Lower leg skin (tissue), 4 donors: ENCODE data around the gene CLDND2. TPM values are rescaled to one million over a fixed set of nuclear protein-coding genes. Genes with fewer than 3 reads are reported as not detected.
A peak's percentile ranks its signal among the peaks of the same experiment; 100 is the strongest.

Source experiments
- DNase-seq, 2 donors: peaks; one replicate each; pipeline ENCODE4 v3.0.0-alpha.2; 2019; ENCODE audit warnings: low spot score in 2 of 2
- H3K4me3 ChIP-seq: fragments of 200-600 bp; sonication (generic); 2 replicates; pipeline ENCODE4 v1.5.1; 2017; ENCODE audit warnings: mild to moderate bottlenecking, low read depth; ENCODE audit not compliant: poor library complexity, severe bottlenecking
- POLR2A ChIP-seq, 2 donors: fragments of 450-650 bp; IDR thresholded peaks; one replicate each; pipeline ENCODE4 v1.6.1; 2016 to 2017; ENCODE audit warnings: antibody characterized with exemption in 2 of 2, mild to moderate bottlenecking in 1 of 2, moderate library complexity in 1 of 2
- WGBS, 2 donors: methylation state at CpG; one replicate each; pipeline ENCODE4 v1.1.5; 2018; 5-methylcytosine and 5-hydroxymethylcytosine counted together
- intact Hi-C: fragments of 100-400 bp; cut with DNase I; formaldehyde crosslinking; loops from one replicate; pipeline ENCODE4 v1.15.0; 2023; ENCODE audit warnings: low total_unique reads
- total RNA-seq, 4 donors: library from RNA; depleted of rRNA; stranded (reverse); fragments of >200 nt; gene quantifications; one replicate each; pipeline ENCODE4 v1.1.0, GENCODE V29; 2016
- TF ChIP-seq, protein P1 (sequence below), 3 donors: fragments of 450-650 bp; IDR thresholded peaks; one replicate each; pipeline ENCODE4 v1.5.1; 2016; ENCODE audit warnings: antibody characterized with exemption in 3 of 3, mild to moderate bottlenecking in 3 of 3, moderate library complexity in 2 of 3

CLDND2 gene
- total RNA-seq, 4 donors from 2014 or later: 1.8 TPM; not detected in 3

DNA sequence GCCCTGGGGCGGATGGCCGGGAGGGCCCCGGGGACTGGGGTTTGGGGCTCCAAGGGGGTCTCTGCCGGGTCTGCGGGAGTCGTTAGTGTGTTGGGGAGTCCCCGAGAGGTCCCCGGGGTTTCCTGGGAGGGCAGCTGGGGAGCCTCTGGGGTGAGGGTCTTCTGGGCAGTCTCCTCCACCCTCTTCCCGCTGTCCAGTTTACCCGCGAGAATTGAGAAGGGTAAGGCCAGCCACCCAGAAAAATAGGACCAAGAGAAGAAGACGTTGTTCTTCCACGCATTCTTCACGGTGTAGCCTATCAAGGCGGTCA, 1.6 kb downstream of the CLDND2 start:
- H3K4me3 ChIP-seq: peak overlapping the region; percentile 41
- intact Hi-C loops: no loop called here
- WGBS, 2 donors: 0 to 1% methylated on average over 12 to 15 of the region's 15 CpGs
- TF ChIP-seq, protein P1, sequence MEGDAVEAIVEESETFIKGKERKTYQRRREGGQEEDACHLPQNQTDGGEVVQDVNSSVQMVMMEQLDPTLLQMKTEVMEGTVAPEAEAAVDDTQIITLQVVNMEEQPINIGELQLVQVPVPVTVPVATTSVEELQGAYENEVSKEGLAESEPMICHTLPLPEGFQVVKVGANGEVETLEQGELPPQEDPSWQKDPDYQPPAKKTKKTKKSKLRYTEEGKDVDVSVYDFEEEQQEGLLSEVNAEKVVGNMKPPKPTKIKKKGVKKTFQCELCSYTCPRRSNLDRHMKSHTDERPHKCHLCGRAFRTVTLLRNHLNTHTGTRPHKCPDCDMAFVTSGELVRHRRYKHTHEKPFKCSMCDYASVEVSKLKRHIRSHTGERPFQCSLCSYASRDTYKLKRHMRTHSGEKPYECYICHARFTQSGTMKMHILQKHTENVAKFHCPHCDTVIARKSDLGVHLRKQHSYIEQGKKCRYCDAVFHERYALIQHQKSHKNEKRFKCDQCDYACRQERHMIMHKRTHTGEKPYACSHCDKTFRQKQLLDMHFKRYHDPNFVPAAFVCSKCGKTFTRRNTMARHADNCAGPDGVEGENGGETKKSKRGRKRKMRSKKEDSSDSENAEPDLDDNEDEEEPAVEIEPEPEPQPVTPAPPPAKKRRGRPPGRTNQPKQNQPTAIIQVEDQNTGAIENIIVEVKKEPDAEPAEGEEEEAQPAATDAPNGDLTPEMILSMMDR (IDR thresholded peaks at IDR 0.05): no peak
- TF ChIP-seq POLR2A (IDR thresholded peaks at IDR 0.05): peak in 1 of 2 donors; percentile 52
- DNase-seq: peak in 1 of 2 donors; percentile 37

- peak overlapping the region; percentile 60 for H3K4me3 ChIP-seq
- intact Hi-C loops: no loop called here
- peak; percentile 98 to 100 for DNase-seq
- TF ChIP-seq POLR2A (IDR thresholded peaks at IDR 0.05): peak in 1 of 2 donors; percentile 27
- TF ChIP-seq, protein P1 (IDR thresholded peaks at IDR 0.05): peak in 1 of 3 donors; percentile 64
- WGBS, 2 donors: 1% methylated on average over 49 to 54 of the region's 54 CpGs
Measured at GRCh38 chr19:51366389-51367254, 2.2 kb downstream of the CLDND2 start.

- DNase-seq: no peak
- WGBS, 2 donors: 0 to 2% methylated on average over 16 to 27 of the region's 27 CpGs
- TF ChIP-seq, protein P1 (IDR thresholded peaks at IDR 0.05): no peak
- no peak for TF ChIP-seq POLR2A (IDR thresholded peaks at IDR 0.05)
- peak within 1 kb of the TSS; percentile 60 for H3K4me3 ChIP-seq
- intact Hi-C loops: no loop called here
Measured at GRCh38 chr19:51365965-51366388, 2.8 kb downstream of the CLDND2 start, which contains the start of gene ETFB. TSS of gene ETFB (minus strand) at chr19:51366388. CDS start at chr19:51366326, 62 bp downstream.

- intact Hi-C loops: no loop called here
- H3K4me3 ChIP-seq: peak overlapping the region; percentile 60
- 14% methylated on average over 10 of the region's 10 CpGs for WGBS, 2 donors
- no peak for DNase-seq
- TF ChIP-seq, protein P1 (IDR thresholded peaks at IDR 0.05): no peak
- TF ChIP-seq POLR2A (IDR thresholded peaks at IDR 0.05): no peak
Measured at GRCh38 chr19:51365211-51365964, 3.4 kb downstream of the CLDND2 start.

DNA sequence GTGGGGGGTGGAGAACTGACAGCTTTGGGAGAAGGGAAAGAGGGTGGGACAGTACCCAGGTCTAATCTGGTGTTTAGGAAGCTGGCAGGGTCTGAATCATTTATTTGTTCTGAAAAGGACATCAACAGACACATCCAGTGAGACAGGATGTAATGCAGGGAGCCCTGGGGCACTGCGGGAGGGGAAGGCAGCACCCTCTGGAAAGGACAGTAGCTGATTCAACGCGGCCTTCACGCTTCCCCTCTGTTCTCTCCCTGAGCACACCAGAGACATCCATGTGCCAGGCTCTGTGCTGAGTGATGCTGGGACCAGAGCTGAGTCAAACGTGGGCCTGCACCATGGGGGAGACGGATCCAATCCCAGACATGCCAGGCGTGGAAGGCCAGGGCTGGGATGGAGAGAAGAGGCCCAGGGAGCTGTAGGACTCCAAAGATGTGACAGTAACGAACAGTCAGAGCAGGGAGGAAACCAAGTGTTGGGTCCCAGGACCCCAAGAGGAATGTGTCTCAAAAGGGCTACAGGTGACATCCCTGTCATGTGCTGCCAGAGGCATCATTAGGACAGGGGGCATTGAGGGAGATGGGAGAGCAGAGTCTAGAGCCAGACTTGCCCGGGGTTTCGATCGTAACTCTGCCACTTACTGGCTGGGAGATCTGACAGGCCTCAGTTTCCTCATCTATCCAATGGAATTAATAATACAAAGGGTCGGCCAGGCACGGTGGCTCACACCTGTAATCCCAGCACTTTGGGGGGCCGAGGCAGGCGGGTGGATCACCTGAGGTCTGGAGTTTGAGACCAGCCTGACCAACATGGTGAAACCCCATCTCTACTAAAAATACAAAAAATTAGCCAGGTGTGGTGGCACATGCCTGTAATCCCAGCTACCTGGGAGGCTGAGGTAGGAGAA, 4.3 kb downstream of the CLDND2 start:
- no peak for DNase-seq
- TF ChIP-seq, protein P1 (IDR thresholded peaks at IDR 0.05): no peak
- no peak for TF ChIP-seq POLR2A (IDR thresholded peaks at IDR 0.05)
- intact Hi-C loops: no loop called here
- H3K4me3 ChIP-seq: no peak overlapping the region
- 77 to 80% methylated on average over 15 of the region's 15 CpGs for WGBS, 2 donors
